WTC11 (cell line): Measurements from ENCODE around the gene GOSR1. TPM values are rescaled to one million over a fixed set of nuclear protein-coding genes. Genes with fewer than 3 reads are reported as not detected.
"Not testable (repeated sequence)": the region's sequence is repeated elsewhere in the genome, so short reads cannot be mapped to it uniquely, and the experiment has no call there.

Experiments
- ATAC-seq: fragments of 200-7000 bp; cut with Tn5 transposase; 2 replicates; pipeline ENCODE4 v1.10.0; 2021; ENCODE audit warnings: mild to moderate bottlenecking, moderate library complexity
- CTCF ChIA-PET: fragments of 300-600 bp; sonication (Branson Sonifier 250); formaldehyde crosslinking; loops from one replicate; lab custom pipeline; 2021; ENCODE audit warnings: antibody characterized with exemption; lab: Charles Lee
- POLR2A ChIA-PET: fragments of 350-600 bp; sonication (Branson Sonifier 250); formaldehyde crosslinking; loops from one replicate; lab custom pipeline; 2021; ENCODE audit warnings: antibody characterized with exemption; lab: Charles Lee
- DNase-seq: peaks from one replicate; pipeline ENCODE4 v3.0.0; 2021; ENCODE audit warnings: low spot score
- H3K27ac Mint-ChIP-seq: 2 replicates; pipeline ENCODE4 v1.8.0; 2021; ENCODE audit warnings: mixed read lengths
- H3K27me3 Mint-ChIP-seq: 2 replicates; pipeline ENCODE4 v1.8.0; 2021; ENCODE audit warnings: low read depth, mild to moderate bottlenecking, moderate library complexity, mixed read lengths
- H3K36me3 Mint-ChIP-seq: 2 replicates; pipeline ENCODE4 v1.8.0; 2021; ENCODE audit warnings: mixed read lengths
- H3K4me1 Mint-ChIP-seq: 2 replicates; pipeline ENCODE4 v1.8.0; 2022; ENCODE audit warnings: mixed read lengths
- H3K4me3 Mint-ChIP-seq: 2 replicates; pipeline ENCODE4 v1.8.0; 2021; ENCODE audit warnings: mild to moderate bottlenecking, moderate library complexity, mixed read lengths
- H3K9me3 Mint-ChIP-seq: 2 replicates; pipeline ENCODE4 v1.8.0; 2021; ENCODE audit warnings: mixed read lengths
- ATF3 ChIP-seq: sonication (generic); formaldehyde crosslinking; conservative IDR thresholded peaks from 2 replicates; pipeline ENCODE4 v1.8.1; 2022; ENCODE audit warnings: mild to moderate bottlenecking, missing genetic modification reagents
- E2F1 ChIP-seq: sonication (generic); formaldehyde crosslinking; IDR thresholded peaks from 2 replicates; pipeline ENCODE4 v1.8.0; 2022; ENCODE audit warnings: mild to moderate bottlenecking, missing genetic modification reagents
- FOXP4 ChIP-seq: sonication (generic); formaldehyde crosslinking; IDR thresholded peaks from 2 replicates; pipeline ENCODE4 v1.8.0; 2022; ENCODE audit warnings: mild to moderate bottlenecking, missing genetic modification reagents
- KAT7 ChIP-seq: sonication (generic); formaldehyde crosslinking; IDR thresholded peaks from 2 replicates; pipeline ENCODE4 v1.8.1; 2023; ENCODE audit warnings: missing genetic modification reagents, mild to moderate bottlenecking, borderline replicate concordance
- NFATC4 ChIP-seq: fragments of 250-450 bp; sonication (Bioruptor Pico); IDR thresholded peaks from 2 replicates; pipeline ENCODE4 v1.9.0; 2021; ENCODE audit warnings: mild to moderate bottlenecking
- NR2C2 ChIP-seq: sonication (generic); formaldehyde crosslinking; IDR thresholded peaks from 2 replicates; pipeline ENCODE4 v1.8.0; 2022; ENCODE audit warnings: mild to moderate bottlenecking, missing genetic modification reagents
- SMAD3 ChIP-seq: sonication (generic); formaldehyde crosslinking; IDR thresholded peaks from 2 replicates; pipeline ENCODE4 v1.8.0; 2022; ENCODE audit warnings: missing genetic modification reagents, mild to moderate bottlenecking, borderline replicate concordance
- TP53 ChIP-seq: sonication (generic); formaldehyde crosslinking; IDR thresholded peaks from 2 replicates; pipeline ENCODE4 v1.8.1; 2023; ENCODE audit warnings: mild to moderate bottlenecking, missing genetic modification reagents
- ZMAT4 ChIP-seq: fragments of 250-450 bp; sonication (Bioruptor Pico); IDR thresholded peaks from 2 replicates; pipeline ENCODE4 v1.9.0; 2021; ENCODE audit warnings: mild to moderate bottlenecking
- ZNF121 ChIP-seq: sonication (generic); formaldehyde crosslinking; IDR thresholded peaks from 2 replicates; pipeline ENCODE4 v1.8.0; 2023; ENCODE audit warnings: missing genetic modification reagents
- ZNF317 ChIP-seq: sonication (generic); formaldehyde crosslinking; IDR thresholded peaks from 2 replicates; pipeline ENCODE4 v1.8.1; 2023; ENCODE audit warnings: low read depth, mild to moderate bottlenecking, moderate library complexity, missing genetic modification reagents, borderline replicate concordance
- ZNF423 ChIP-seq: fragments of 250-450 bp; sonication (Bioruptor Pico); IDR thresholded peaks from 2 replicates; pipeline ENCODE4 v2.1.2; 2022; ENCODE audit warnings: mild to moderate bottlenecking, moderate library complexity
- total RNA-seq: library from RNA; stranded (reverse); gene quantifications from 3 replicates; pipeline ENCODE4 v1.2.3, GENCODE V29; 2021
- TF ChIP-seq, protein P1 (sequence below): sonication (generic); formaldehyde crosslinking; conservative IDR thresholded peaks from 2 replicates; pipeline ENCODE4 v1.8.1; 2023; ENCODE audit warnings: mild to moderate bottlenecking, low read depth, missing genetic modification reagents, moderate library complexity
- TF ChIP-seq, protein P2 (sequence below): sonication (generic); formaldehyde crosslinking; IDR thresholded peaks from 2 replicates; pipeline ENCODE4 v1.8.1; 2023; ENCODE audit warnings: mild to moderate bottlenecking, missing genetic modification reagents
- TF ChIP-seq, protein P3 (sequence below): sonication (generic); formaldehyde crosslinking; IDR thresholded peaks from 2 replicates; pipeline ENCODE4 v1.8.0; 2023; ENCODE audit warnings: missing genetic modification reagents
- TF ChIP-seq, protein P4 (sequence below): fragments of 250-450 bp; sonication (Bioruptor Pico); IDR thresholded peaks from 2 replicates; pipeline ENCODE4 v1.9.0; 2021; ENCODE audit warnings: mild to moderate bottlenecking, borderline replicate concordance

Gene GOSR1
- total RNA-seq, 1 experiment from 2014 or later, result 37.4 TPM

- ATAC-seq, DNase-seq, H3K27ac Mint-ChIP-seq, H3K9me3 Mint-ChIP-seq, H3K4me3 Mint-ChIP-seq, POLR2A ChIA-PET, H3K36me3 Mint-ChIP-seq, H3K27me3 Mint-ChIP-seq: not testable (repeated sequence)
- CTCF ChIA-PET, result interaction anchor here (2.7 kb wide), 1 partner anchor 19 kb away, joined by 8 read pairs; no protein-coding TSS in a partner anchor
- peaks cover 19% of the 10 kb centered on the region for H3K4me1 Mint-ChIP-seq
Observed at GRCh38 chr17:30574806-30575205, 97.6 kb downstream of the GOSR1 start.

GRCh38 chr17:30575648-30576325, 98.6 kb downstream of the GOSR1 start:
- H3K4me3 Mint-ChIP-seq, H3K27me3 Mint-ChIP-seq, H3K36me3 Mint-ChIP-seq, H3K9me3 Mint-ChIP-seq, ATAC-seq, H3K27ac Mint-ChIP-seq, DNase-seq, POLR2A ChIA-PET: not testable (repeated sequence)
- CTCF ChIA-PET, result interaction anchor here (2.7 kb wide), 1 partner anchor 20 kb away, joined by 8 read pairs; no protein-coding TSS in a partner anchor
- H3K4me1 Mint-ChIP-seq, result peaks cover 24% of the 10 kb centered on the region

- DNase-seq (no peak), ATAC-seq (no peak)
- H3K4me1 Mint-ChIP-seq, result peaks cover 30% of the 10 kb centered on the region
- H3K27ac Mint-ChIP-seq, result no peak overlapping the region
- peaks cover 5% of the 10 kb centered on the region for H3K9me3 Mint-ChIP-seq
- POLR2A ChIA-PET, result no interaction called here
- TF ChIP-seq ZNF317 (no peak), ATF3 (CRISPR knock-in tag) (no peak), ZNF121 (CRISPR knock-in tag) (no peak), ZMAT4 (CRISPR knock-in tag) (no peak), NFATC4 (CRISPR knock-in tag) (no peak), ZNF423 (CRISPR knock-in tag) (no peak), FOXP4 (CRISPR knock-in tag) (no peak), TP53 (CRISPR knock-in tag) (no peak), SMAD3 (CRISPR knock-in tag) (no peak), KAT7 (no peak), NR2C2 (CRISPR knock-in tag) (no peak), E2F1 (no peak)
- TF ChIP-seq, protein P1, sequence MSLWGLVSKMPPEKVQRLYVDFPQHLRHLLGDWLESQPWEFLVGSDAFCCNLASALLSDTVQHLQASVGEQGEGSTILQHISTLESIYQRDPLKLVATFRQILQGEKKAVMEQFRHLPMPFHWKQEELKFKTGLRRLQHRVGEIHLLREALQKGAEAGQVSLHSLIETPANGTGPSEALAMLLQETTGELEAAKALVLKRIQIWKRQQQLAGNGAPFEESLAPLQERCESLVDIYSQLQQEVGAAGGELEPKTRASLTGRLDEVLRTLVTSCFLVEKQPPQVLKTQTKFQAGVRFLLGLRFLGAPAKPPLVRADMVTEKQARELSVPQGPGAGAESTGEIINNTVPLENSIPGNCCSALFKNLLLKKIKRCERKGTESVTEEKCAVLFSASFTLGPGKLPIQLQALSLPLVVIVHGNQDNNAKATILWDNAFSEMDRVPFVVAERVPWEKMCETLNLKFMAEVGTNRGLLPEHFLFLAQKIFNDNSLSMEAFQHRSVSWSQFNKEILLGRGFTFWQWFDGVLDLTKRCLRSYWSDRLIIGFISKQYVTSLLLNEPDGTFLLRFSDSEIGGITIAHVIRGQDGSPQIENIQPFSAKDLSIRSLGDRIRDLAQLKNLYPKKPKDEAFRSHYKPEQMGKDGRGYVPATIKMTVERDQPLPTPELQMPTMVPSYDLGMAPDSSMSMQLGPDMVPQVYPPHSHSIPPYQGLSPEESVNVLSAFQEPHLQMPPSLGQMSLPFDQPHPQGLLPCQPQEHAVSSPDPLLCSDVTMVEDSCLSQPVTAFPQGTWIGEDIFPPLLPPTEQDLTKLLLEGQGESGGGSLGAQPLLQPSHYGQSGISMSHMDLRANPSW (CRISPR knock-in tag), result no peak
- TF ChIP-seq, protein P2, sequence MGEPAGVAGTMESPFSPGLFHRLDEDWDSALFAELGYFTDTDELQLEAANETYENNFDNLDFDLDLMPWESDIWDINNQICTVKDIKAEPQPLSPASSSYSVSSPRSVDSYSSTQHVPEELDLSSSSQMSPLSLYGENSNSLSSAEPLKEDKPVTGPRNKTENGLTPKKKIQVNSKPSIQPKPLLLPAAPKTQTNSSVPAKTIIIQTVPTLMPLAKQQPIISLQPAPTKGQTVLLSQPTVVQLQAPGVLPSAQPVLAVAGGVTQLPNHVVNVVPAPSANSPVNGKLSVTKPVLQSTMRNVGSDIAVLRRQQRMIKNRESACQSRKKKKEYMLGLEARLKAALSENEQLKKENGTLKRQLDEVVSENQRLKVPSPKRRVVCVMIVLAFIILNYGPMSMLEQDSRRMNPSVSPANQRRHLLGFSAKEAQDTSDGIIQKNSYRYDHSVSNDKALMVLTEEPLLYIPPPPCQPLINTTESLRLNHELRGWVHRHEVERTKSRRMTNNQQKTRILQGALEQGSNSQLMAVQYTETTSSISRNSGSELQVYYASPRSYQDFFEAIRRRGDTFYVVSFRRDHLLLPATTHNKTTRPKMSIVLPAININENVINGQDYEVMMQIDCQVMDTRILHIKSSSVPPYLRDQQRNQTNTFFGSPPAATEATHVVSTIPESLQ (CRISPR knock-in tag), result no peak
- TF ChIP-seq, protein P3, sequence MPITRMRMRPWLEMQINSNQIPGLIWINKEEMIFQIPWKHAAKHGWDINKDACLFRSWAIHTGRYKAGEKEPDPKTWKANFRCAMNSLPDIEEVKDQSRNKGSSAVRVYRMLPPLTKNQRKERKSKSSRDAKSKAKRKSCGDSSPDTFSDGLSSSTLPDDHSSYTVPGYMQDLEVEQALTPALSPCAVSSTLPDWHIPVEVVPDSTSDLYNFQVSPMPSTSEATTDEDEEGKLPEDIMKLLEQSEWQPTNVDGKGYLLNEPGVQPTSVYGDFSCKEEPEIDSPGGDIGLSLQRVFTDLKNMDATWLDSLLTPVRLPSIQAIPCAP (CRISPR knock-in tag), result no peak
- TF ChIP-seq, protein P4, sequence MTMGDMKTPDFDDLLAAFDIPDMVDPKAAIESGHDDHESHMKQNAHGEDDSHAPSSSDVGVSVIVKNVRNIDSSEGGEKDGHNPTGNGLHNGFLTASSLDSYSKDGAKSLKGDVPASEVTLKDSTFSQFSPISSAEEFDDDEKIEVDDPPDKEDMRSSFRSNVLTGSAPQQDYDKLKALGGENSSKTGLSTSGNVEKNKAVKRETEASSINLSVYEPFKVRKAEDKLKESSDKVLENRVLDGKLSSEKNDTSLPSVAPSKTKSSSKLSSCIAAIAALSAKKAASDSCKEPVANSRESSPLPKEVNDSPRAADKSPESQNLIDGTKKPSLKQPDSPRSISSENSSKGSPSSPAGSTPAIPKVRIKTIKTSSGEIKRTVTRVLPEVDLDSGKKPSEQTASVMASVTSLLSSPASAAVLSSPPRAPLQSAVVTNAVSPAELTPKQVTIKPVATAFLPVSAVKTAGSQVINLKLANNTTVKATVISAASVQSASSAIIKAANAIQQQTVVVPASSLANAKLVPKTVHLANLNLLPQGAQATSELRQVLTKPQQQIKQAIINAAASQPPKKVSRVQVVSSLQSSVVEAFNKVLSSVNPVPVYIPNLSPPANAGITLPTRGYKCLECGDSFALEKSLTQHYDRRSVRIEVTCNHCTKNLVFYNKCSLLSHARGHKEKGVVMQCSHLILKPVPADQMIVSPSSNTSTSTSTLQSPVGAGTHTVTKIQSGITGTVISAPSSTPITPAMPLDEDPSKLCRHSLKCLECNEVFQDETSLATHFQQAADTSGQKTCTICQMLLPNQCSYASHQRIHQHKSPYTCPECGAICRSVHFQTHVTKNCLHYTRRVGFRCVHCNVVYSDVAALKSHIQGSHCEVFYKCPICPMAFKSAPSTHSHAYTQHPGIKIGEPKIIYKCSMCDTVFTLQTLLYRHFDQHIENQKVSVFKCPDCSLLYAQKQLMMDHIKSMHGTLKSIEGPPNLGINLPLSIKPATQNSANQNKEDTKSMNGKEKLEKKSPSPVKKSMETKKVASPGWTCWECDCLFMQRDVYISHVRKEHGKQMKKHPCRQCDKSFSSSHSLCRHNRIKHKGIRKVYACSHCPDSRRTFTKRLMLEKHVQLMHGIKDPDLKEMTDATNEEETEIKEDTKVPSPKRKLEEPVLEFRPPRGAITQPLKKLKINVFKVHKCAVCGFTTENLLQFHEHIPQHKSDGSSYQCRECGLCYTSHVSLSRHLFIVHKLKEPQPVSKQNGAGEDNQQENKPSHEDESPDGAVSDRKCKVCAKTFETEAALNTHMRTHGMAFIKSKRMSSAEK, result no peak
- H3K27me3 Mint-ChIP-seq, result peaks cover 3% of the 10 kb centered on the region; the same call in 1 of the 2 replicates
- CTCF ChIA-PET, result no interaction called here
- no peaks in the 10 kb centered on the region for H3K36me3 Mint-ChIP-seq
- H3K4me3 Mint-ChIP-seq, result no peak overlapping the region
Observed at GRCh38 chr17:30576326-30576861, 99.2 kb downstream of the GOSR1 start.
